ENCODE data around the gene OAS3. TPM values are rescaled to one million over a fixed set of nuclear protein-coding genes. Genes with fewer than 3 reads are reported as not detected.

Gene OAS3
- total RNA-seq, 1 donor from 2014 or later: 2.0 TPM

DNA sequence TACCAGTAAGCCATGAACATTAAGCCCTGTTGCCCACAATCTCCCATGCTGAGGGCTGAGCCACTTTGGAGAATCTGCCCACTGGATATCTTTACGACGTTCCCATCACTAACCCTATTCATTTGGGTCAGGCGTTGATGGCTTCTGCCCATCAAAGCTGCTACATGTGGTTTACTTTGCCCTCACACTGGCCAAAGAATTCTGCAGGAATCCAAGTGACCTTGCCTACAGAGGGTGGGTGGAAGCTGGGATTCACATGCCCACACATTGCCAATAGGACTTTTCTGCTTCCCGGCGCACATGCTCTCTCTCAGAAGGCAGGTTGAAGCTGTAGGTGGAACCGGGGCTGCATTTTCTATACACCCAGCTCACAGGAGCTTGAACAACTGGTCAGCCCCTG lies 68.4 kb downstream of the OAS3 start:
- no peak for DNase-seq (ENCODE audit: low spot score in 2 of 2)
- FAIRE-seq: no peak

DNA sequence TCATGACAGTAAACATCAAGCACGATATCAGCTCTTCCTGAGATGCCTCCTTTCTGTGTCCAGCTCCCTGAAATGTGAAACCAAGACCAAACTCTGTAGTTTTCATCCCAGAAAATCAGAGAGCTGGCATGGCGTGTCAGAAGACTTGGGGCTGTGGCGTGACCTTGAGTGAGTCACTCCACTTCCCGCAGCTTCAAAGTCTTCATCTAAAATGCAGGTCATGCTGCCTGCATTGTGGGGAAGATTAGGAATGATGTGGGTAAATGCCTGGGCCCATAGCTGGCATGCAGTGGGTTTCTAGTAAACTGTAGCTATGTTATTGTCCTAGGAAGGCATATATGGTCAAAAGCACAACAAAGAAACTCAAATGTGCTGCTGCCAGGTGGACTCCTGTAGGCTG lies 68.9 kb downstream of the OAS3 start:
- no peak for FAIRE-seq
- no peak for DNase-seq (ENCODE audit: low spot score in 2 of 2)

DNA sequence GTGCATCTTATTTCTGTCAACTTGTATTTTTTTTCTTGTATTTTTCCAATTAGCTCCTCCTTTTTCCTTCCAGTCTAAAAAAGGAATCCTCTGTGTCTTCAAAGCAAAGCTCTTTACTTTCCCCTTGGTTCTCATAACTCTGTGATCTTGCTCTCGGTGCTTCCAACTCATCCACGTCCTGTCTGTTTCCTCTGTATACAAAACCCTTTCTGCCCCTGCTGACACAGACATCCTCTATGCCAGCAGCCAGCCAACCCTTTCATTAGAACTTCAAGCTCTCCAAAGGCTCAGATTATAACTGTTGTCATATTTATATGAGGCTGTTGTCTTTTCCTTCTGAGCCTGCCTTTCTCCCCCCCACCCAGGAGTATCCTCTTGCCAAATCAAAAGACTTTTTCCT lies 72.4 kb downstream of the OAS3 start:
- FAIRE-seq: no peak
- DNase-seq (ENCODE audit: low spot score in 2 of 2): no peak

DNA sequence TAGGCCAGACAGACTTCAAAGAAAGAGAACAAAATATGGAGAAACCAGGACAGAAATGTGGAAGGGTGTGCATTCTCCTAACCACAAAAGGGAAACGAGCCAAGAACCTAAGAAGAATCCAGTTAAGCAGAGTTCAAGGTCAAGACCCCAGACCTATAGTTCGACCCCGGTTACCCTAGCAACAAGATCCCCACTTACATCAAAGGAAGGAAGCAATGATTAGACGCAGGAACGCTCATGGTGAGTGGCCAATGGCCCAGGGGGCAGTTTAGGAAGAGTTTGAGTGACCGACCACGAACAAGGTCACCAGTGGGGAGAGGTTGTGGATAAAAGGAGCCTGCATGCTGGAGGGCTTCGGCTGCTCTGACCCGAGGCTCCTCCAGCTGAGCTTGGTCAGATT lies 76.3 kb downstream of the OAS3 start:
- FAIRE-seq: no peak
- DNase-seq (ENCODE audit: low spot score in 2 of 2): no peak

DNA sequence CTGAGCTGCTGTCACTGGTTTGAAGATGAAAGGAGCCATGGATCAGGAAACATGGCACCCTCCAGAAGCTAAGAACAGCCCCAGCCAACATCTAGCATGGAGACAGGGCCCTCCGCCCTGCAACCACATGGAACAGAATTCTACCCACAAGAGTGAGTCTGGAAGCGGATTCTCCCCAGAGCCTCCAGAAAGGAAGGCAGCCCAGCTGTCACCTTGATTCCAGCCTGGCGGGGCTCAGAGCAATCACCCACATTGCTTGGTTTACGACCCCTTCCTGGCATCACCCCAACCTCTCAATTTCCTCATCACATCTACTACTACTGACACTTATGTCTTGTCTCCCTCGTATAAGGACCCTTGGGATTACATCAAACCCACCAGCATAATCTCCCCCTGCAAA lies 78.5 kb downstream of the OAS3 start:
- no peak for FAIRE-seq
- no peak for DNase-seq (ENCODE audit: low spot score in 2 of 2)

DNA sequence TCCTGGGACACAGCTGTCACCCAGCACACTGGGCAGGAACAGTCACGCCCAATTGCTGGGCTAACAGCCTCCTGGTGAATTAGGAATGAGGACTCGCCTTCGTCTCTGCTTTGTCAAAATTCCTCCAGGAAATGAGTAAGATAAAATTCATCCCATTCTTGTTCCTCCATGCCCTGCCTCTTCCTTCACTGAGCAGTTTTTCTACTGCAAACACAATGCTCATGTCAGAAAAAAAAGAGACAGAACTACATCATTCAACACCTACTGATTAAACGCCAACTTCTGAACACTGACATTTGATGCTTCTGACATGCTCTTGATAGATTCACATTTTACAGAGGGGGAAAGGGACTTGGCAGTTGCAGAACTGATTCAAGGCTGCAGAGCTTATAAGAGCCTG lies 80.8 kb downstream of the OAS3 start:
- no peak for FAIRE-seq
- DNase-seq (ENCODE audit: low spot score in 2 of 2): no peak

DNA sequence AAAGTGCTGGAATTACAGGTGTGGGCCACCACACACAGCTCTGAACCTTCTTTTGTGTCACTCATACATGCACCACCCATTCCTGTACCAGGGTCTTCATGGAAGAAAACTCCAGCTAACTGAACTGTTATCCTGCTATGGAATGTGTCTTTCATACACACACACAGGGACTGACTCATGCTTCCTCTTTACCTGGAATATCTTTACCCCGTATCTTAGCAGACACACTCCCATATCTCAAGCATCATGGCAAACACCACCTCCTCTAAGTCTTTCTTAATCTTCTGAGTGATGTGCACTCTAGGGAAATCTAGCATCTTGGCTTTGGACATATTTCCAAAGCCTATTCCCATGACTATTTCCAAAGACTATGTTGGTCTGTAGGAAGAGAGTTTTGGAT lies 83.2 kb downstream of the OAS3 start:
- DNase-seq (ENCODE audit: low spot score in 2 of 2) (no peak), FAIRE-seq (no peak)

Other genes with a start within 250 kb of the OAS3 start
- 5.3 TPM for gene RPH3A, start 146.7 kb upstream of the OAS3 start, total RNA-seq
- gene OAS1, start 31.5 kb upstream of the OAS3 start, total RNA-seq: 1.2 TPM
- gene OAS2, start 40.0 kb downstream of the OAS3 start, total RNA-seq: 0.82 TPM
- 18.3 TPM for gene DTX1, start 118.3 kb downstream of the OAS3 start, total RNA-seq
- gene RASAL1, start 197.3 kb downstream of the OAS3 start, total RNA-seq: 4.9 TPM
- gene CFAP73, start 211.2 kb downstream of the OAS3 start, total RNA-seq: not detected
- 11.0 TPM for gene DDX54, start 247.0 kb downstream of the OAS3 start, total RNA-seq
- 10.2 TPM for gene RITA1, start 247.2 kb downstream of the OAS3 start, total RNA-seq